SK-N-MC (cell line): ENCODE results near the gene PRDX4.
A peak's percentile ranks its signal among the peaks of the same experiment; 100 is the strongest.

Source experiments
- DNase-seq: peaks from one replicate; pipeline ENCODE4 v3.0.0-alpha.2; 2011; ENCODE audit warnings: low read depth, low spot score
- H3K27ac ChIP-seq: fragments of 200-600 bp; sonication (generic); 2 replicates; pipeline ENCODE4 v1.5.1; 2016; ENCODE audit warnings: mixed run types
- H3K36me3 ChIP-seq: fragments of 200-600 bp; sonication (generic); 2 replicates; pipeline ENCODE4 v1.6.1; 2017; ENCODE audit warnings: antibody characterized with exemption, low read length, mixed read lengths; ENCODE audit not compliant: insufficient read depth
- H3K4me3 ChIP-seq: fragments of 200-600 bp; sonication (generic); 2 replicates; pipeline ENCODE4 v1.5.1; 2016
- H3K9ac ChIP-seq: fragments of 200-600 bp; sonication (generic); 2 replicates; pipeline ENCODE4 v1.8.0; 2017; ENCODE audit warnings: mixed run types, mixed read lengths; ENCODE audit not compliant: insufficient read length
- H3K9me3 ChIP-seq: fragments of 200-600 bp; sonication (generic); 2 replicates; pipeline ENCODE4 v1.6.1; 2017; ENCODE audit warnings: low read depth, mild to moderate bottlenecking, antibody characterized with exemption, low read length, moderate library complexity, mixed read lengths
- EZH2 ChIP-seq: fragments of 200-600 bp; sonication (generic); IDR thresholded peaks from one replicate; pipeline ENCODE4 v1.6.1; 2017; ENCODE audit warnings: antibody characterized with exemption
- FOXP2 ChIP-seq: optimal IDR thresholded peaks from 2 replicates; pipeline ENCODE3; 2011; ENCODE audit warnings: mild to moderate bottlenecking, moderate library complexity; ENCODE audit not compliant: insufficient read depth; ENCODE audit errors: extremely low read length, control extremely low read depth
- POLR2AphosphoS5 ChIP-seq: IDR thresholded peaks from 2 replicates; pipeline ENCODE4 v1.6.1; 2012; ENCODE audit warnings: mild to moderate bottlenecking, low read depth, low read length, borderline replicate concordance

Gene PRDX4

GRCh38 chrX:23667239-23668177 lies at the start of gene PRDX4:
PRDX4 (plus strand) TSS chrX:23667493; CDS start chrX:23667571, 78 bp downstream.
- Histone ChIP-seq H3K27ac (peak within 1 kb of the TSS; percentile 60; the same call in 1 of the 2 replicates), H3K9ac (peak within 1 kb of the TSS; percentile 90)

GRCh38 chrX:23621621-23622265 lies 45.5 kb upstream of the PRDX4 start:
- no peak for DNase-seq
- H3K4me3 ChIP-seq, result no peak overlapping the region
- no peak overlapping the region for H3K27ac ChIP-seq
- H3K9ac ChIP-seq, result no peak overlapping the region
- H3K36me3 ChIP-seq, result no peaks in the 10 kb centered on the region
- no peak for TF ChIP-seq EZH2
- TF ChIP-seq POLR2AphosphoS5, result no peak
- no peak for TF ChIP-seq FOXP2
- no peaks in the 10 kb centered on the region for H3K9me3 ChIP-seq

More at GRCh38 chrX:23667239-23668177, at the start of gene PRDX4:
- peak; percentile 82 for TF ChIP-seq POLR2AphosphoS5
- no peak for TF ChIP-seq EZH2
- peak within 1 kb of the TSS; percentile 86 for H3K4me3 ChIP-seq
- DNase-seq, result no peak
- no peaks in the 10 kb centered on the region for H3K9me3 ChIP-seq
- H3K36me3 ChIP-seq, result peaks cover 21% of the 10 kb centered on the region

- TF ChIP-seq FOXP2, result no peak
- no peak for TF ChIP-seq EZH2
- TF ChIP-seq POLR2AphosphoS5, result no peak
- Histone ChIP-seq H3K36me3 (no peaks in the 10 kb centered on the region), H3K27ac (no peak overlapping the region), H3K9me3 (no peaks in the 10 kb centered on the region), H3K4me3 (no peak overlapping the region), H3K9ac (no peak overlapping the region)
- no peak for DNase-seq
Observed at GRCh38 chrX:23623797-23624196, 43.5 kb upstream of the PRDX4 start.

GRCh38 chrX:23626651-23627050 lies 40.6 kb upstream of the PRDX4 start:
- H3K27ac ChIP-seq, result no peak overlapping the region
- no peak for TF ChIP-seq EZH2
- TF ChIP-seq POLR2AphosphoS5, result no peak
- TF ChIP-seq FOXP2, result no peak
- no peak overlapping the region for H3K4me3 ChIP-seq
- DNase-seq, result no peak
- H3K9me3 ChIP-seq, result no peaks in the 10 kb centered on the region
- H3K36me3 ChIP-seq, result no peaks in the 10 kb centered on the region
- no peak overlapping the region for H3K9ac ChIP-seq

- no peak overlapping the region for H3K4me3 ChIP-seq
- H3K9ac ChIP-seq, result no peak overlapping the region
- no peak overlapping the region for H3K27ac ChIP-seq
- H3K9me3 ChIP-seq, result no peaks in the 10 kb centered on the region
- no peak for TF ChIP-seq POLR2AphosphoS5
- TF ChIP-seq EZH2, result no peak
- no peak for DNase-seq
- no peaks in the 10 kb centered on the region for H3K36me3 ChIP-seq
Observed at GRCh38 chrX:23628131-23628530, 39.2 kb upstream of the PRDX4 start.

- Histone ChIP-seq H3K9me3 (no peaks in the 10 kb centered on the region), H3K36me3 (no peaks in the 10 kb centered on the region), H3K27ac (no peak overlapping the region), H3K9ac (no peak overlapping the region), H3K4me3 (no peak overlapping the region)
- TF ChIP-seq FOXP2, result no peak
- no peak for TF ChIP-seq POLR2AphosphoS5
- no peak for TF ChIP-seq EZH2
- no peak for DNase-seq
Observed at GRCh38 chrX:23631136-23631535, 36.2 kb upstream of the PRDX4 start.

GRCh38 chrX:23633834-23634580 lies 33.3 kb upstream of the PRDX4 start:
- TF ChIP-seq FOXP2 (no peak), EZH2 (no peak), POLR2AphosphoS5 (no peak)
- Histone ChIP-seq H3K9me3 (no peaks in the 10 kb centered on the region), H3K9ac (no peak overlapping the region), H3K36me3 (no peaks in the 10 kb centered on the region), H3K27ac (no peak overlapping the region), H3K4me3 (no peak overlapping the region)
- DNase-seq, result no peak

- H3K27ac ChIP-seq, result no peak overlapping the region
- 0 out of 2 replicates have a peak, but pooled peaks cover 2% of the 10 kb centered on the region for H3K9me3 ChIP-seq
- TF ChIP-seq FOXP2 (no peak), POLR2AphosphoS5 (no peak), EZH2 (no peak)
- DNase-seq, result no peak
- H3K9ac ChIP-seq, result no peak overlapping the region
- no peak overlapping the region for H3K4me3 ChIP-seq
- no peaks in the 10 kb centered on the region for H3K36me3 ChIP-seq
Observed at GRCh38 chrX:23637187-23637586, 30.1 kb upstream of the PRDX4 start.
